Coronary artery (tissue), 2 donors: ENCODE measurements around the gene SLIT1.

Experiments used
- DNase-seq: peaks from one replicate; pipeline ENCODE4 v3.0.0-alpha.2; 2017; ENCODE audit warnings: low spot score
- H3K27ac ChIP-seq, 2 donors: fragments of 200-600 bp; sonication (generic); one replicate each; pipeline ENCODE4 v1.5.1; 2016 to 2019
- H3K4me3 ChIP-seq: fragments of 200-600 bp; sonication (generic); 2 replicates; pipeline ENCODE4 v1.5.1; 2016; ENCODE audit warnings: mild to moderate bottlenecking, moderate library complexity
- CTCF ChIP-seq: fragments of 200-600 bp; sonication (generic); IDR thresholded peaks from one replicate; pipeline ENCODE4 v1.5.1; 2019; ENCODE audit warnings: antibody characterized with exemption

The SLIT1 gene

GRCh38 chr10:97129666-97130065 is 56.1 kb downstream of the SLIT1 start:
- H3K27ac ChIP-seq: no peak overlapping the region
- no peak for DNase-seq
- no peak for TF ChIP-seq CTCF
- H3K4me3 ChIP-seq: no peak overlapping the region

- no peak overlapping the region for H3K4me3 ChIP-seq
- H3K27ac ChIP-seq: no peak overlapping the region
Observed at GRCh38 chr10:97128516-97129154, 57.1 kb downstream of the SLIT1 start.

GRCh38 chr10:97128039-97128492 is 57.7 kb downstream of the SLIT1 start:
- H3K27ac ChIP-seq: no peak overlapping the region
- no peak overlapping the region for H3K4me3 ChIP-seq
- no peak for TF ChIP-seq CTCF
- no peak for DNase-seq

More at GRCh38 chr10:97128516-97129154, 57.1 kb downstream of the SLIT1 start:
- no peak for TF ChIP-seq CTCF
- no peak for DNase-seq

- Histone ChIP-seq H3K4me3 (no peak overlapping the region), H3K27ac (no peak overlapping the region)
- TF ChIP-seq CTCF: no peak
- no peak for DNase-seq
Observed at GRCh38 chr10:97127509-97127908, 58.2 kb downstream of the SLIT1 start.

GRCh38 chr10:97124211-97124610 is 61.5 kb downstream of the SLIT1 start:
- TF ChIP-seq CTCF: no peak
- DNase-seq: no peak
- Histone ChIP-seq H3K4me3 (no peak overlapping the region), H3K27ac (no peak overlapping the region)

- no peak for DNase-seq
- TF ChIP-seq CTCF: no peak
- no peak overlapping the region for H3K4me3 ChIP-seq
- H3K27ac ChIP-seq: no peak overlapping the region
Observed at GRCh38 chr10:97123765-97124164, 62.0 kb downstream of the SLIT1 start.

GRCh38 chr10:97121041-97121440 is 64.7 kb downstream of the SLIT1 start:
- Histone ChIP-seq H3K27ac (no peak overlapping the region), H3K4me3 (no peak overlapping the region)
- TF ChIP-seq CTCF: no peak
- no peak for DNase-seq
